ENCODE measurements around the gene DAB2IP.

DNA sequence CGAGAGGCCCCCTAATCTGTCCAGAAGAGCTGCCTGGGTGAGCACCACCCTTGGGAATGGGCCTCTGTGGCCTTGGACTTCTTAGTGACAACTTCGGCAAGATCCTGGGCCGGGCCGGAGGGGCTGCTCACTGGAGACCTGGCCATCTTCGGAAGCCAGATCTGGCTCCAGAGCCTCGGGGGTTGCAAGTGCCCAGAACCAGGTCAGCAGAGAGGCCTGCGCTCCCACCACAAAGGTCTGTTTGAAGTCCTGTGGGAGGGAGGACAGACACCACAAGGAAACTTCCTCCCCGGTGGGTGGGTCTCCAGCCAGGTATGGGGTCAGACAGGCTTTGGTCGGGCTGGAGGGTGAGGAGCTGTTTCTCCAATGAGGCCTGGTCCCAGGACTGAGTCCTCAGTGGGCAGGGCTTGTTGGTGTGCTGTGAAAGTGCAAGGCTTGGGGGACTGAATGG is 86.1 kb downstream of the DAB2IP start:
- TF ChIP-seq, protein P1, sequence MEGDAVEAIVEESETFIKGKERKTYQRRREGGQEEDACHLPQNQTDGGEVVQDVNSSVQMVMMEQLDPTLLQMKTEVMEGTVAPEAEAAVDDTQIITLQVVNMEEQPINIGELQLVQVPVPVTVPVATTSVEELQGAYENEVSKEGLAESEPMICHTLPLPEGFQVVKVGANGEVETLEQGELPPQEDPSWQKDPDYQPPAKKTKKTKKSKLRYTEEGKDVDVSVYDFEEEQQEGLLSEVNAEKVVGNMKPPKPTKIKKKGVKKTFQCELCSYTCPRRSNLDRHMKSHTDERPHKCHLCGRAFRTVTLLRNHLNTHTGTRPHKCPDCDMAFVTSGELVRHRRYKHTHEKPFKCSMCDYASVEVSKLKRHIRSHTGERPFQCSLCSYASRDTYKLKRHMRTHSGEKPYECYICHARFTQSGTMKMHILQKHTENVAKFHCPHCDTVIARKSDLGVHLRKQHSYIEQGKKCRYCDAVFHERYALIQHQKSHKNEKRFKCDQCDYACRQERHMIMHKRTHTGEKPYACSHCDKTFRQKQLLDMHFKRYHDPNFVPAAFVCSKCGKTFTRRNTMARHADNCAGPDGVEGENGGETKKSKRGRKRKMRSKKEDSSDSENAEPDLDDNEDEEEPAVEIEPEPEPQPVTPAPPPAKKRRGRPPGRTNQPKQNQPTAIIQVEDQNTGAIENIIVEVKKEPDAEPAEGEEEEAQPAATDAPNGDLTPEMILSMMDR (conservative IDR thresholded peaks at IDR 0.05), result no peak
- TF ChIP-seq ZFX (IDR thresholded peaks at IDR 0.05), result no peak
